HCT116 (cell line): ENCODE data around the gene MAN2B1. TPM values are rescaled to one million over a fixed set of nuclear protein-coding genes. Genes with fewer than 3 reads are reported as not detected.
A peak's percentile ranks its signal among the peaks of the same experiment; 100 is the strongest.

ENCODE experiments used
- ATAC-seq: fragments of 200-7000 bp; cut with Tn5 transposase; 2 replicates; pipeline ENCODE4 v1.9.1; 2020; ENCODE audit warnings: mild to moderate bottlenecking, moderate library complexity
- BruUV-seq: library from RNA; stranded (reverse); fragments of 400-500 nt; replicated peaks from 2 replicates; lab custom pipeline; 2021; lab: Mats Ljungman, UMichigan
- CTCF ChIA-PET: fragments of 300-600 bp; sonication (Branson Sonifier 250); formaldehyde crosslinking; loops from one replicate; lab custom pipeline; 2021; ENCODE audit warnings: antibody characterized with exemption; lab: Charles Lee
- POLR2A ChIA-PET: fragments of 300-600, 350-600 bp; sonication (Branson Sonifier 250); formaldehyde crosslinking; loops from one replicate; lab custom pipeline; 2021; ENCODE audit warnings: antibody characterized with exemption; lab: Charles Lee
- RAD21 ChIA-PET, 2 experiments: fragments of 300-600 bp; sonication (Branson Sonifier 250); formaldehyde crosslinking; loops; one replicate each; lab custom pipeline; 2023; ENCODE audit warnings: low total read pairs in 2 of 2; ENCODE audit not compliant: uncharacterized antibody in 2 of 2, unreplicated experiment in 2 of 2, low non-redundant PET in 1 of 2; lab: Charles Lee
- DNase-seq: peaks from one replicate; pipeline ENCODE4 v3.0.0-alpha.2; 2010; ENCODE audit warnings: low read depth, low spot score
- H2AFZ ChIP-seq: fragments of 200-600 bp; shearing (Covaris generic), sonication (generic); 2 replicates; pipeline ENCODE4 v1.6.1; 2017; ENCODE audit warnings: low read depth, mixed run types, mixed read lengths, antibody characterized with exemption, low read length; ENCODE audit not compliant: poor library complexity, severe bottlenecking
- H3K27ac ChIP-seq: 2 replicates; pipeline ENCODE4 v1.5.1; 2012; ENCODE audit warnings: low read depth, low read length
- H3K27me3 ChIP-seq: fragments of 200-600 bp; sonication (generic); 2 replicates; pipeline ENCODE4 v1.6.1; 2016; ENCODE audit warnings: mixed run types, low read length, mixed read lengths; ENCODE audit not compliant: insufficient read depth
- H3K36me3 ChIP-seq, 2 experiments: fragments of 200-500 bp in 1 of 2; fragments of 200-600 bp in 1 of 2; sonication (Bioruptor generic) in 1 of 2; sonication (generic) in 1 of 2; 2 replicates each; pipeline versions ENCODE4 v1.5.1 to v1.6.1; 2014 to 2016; ENCODE audit warnings: low read length in 2 of 2, inconsistent platforms in 1 of 2, mixed read lengths in 1 of 2, mixed run types in 1 of 2; ENCODE audit not compliant: insufficient read depth in 2 of 2, control insufficient read depth in 1 of 2
- H3K4me1 ChIP-seq, 2 experiments: fragments of 200-600 bp in 1 of 2; sonication (generic) in 1 of 2; 2 replicates each; pipeline versions ENCODE4 v1.5.1 to v1.6.1; 2012 to 2017; ENCODE audit warnings: low read length in 2 of 2, inconsistent platforms in 1 of 2, mild to moderate bottlenecking in 1 of 2, mixed read lengths in 1 of 2, mixed run types in 1 of 2, moderate library complexity in 1 of 2; ENCODE audit not compliant: insufficient read depth in 2 of 2, control insufficient read depth in 1 of 2
- H3K4me2 ChIP-seq: fragments of 200-600 bp; sonication (generic); 2 replicates; pipeline ENCODE4 v1.6.1; 2017; ENCODE audit warnings: mixed run types, low read length, mixed read lengths
- H3K4me3 ChIP-seq, 2 experiments: fragments of 200-600 bp in 1 of 2; sonication (generic) in 1 of 2; replicated peaks in 1 of 2; 2 replicates each; pipeline ENCODE4 v1.5.1; 2011 to 2016; ENCODE audit warnings: low read length in 2 of 2, control low read depth in 1 of 2, low read depth in 1 of 2, mild to moderate bottlenecking in 1 of 2, mixed read lengths in 1 of 2, mixed run types in 1 of 2
- H3K79me2 ChIP-seq: fragments of 200-600 bp; sonication (generic); 2 replicates; pipeline ENCODE4 v1.6.1; 2017; ENCODE audit warnings: mild to moderate bottlenecking, mixed run types, low read length, moderate library complexity, mixed read lengths; ENCODE audit not compliant: insufficient read depth
- H3K9ac ChIP-seq: fragments of 200-600 bp; sonication (generic); 2 replicates; pipeline ENCODE4 v1.6.1; 2016; ENCODE audit warnings: low read length, mixed read lengths
- H3K9me2 ChIP-seq: fragments of 200-600 bp; sonication (generic), shearing (Covaris generic); 2 replicates; pipeline ENCODE4 v1.6.1; 2017; ENCODE audit warnings: mixed run types, mild to moderate bottlenecking, moderate library complexity; ENCODE audit not compliant: insufficient read depth
- H3K9me3 ChIP-seq, 2 experiments: fragments of 200-500 bp in 1 of 2; fragments of 200-600 bp in 1 of 2; sonication (Bioruptor generic) in 1 of 2; sonication (generic) in 1 of 2; 2 replicates each; pipeline ENCODE4 v1.6.1; 2014 to 2017; ENCODE audit warnings: low read length in 2 of 2, mixed read lengths in 2 of 2, inconsistent platforms in 1 of 2, low read depth in 1 of 2, mild to moderate bottlenecking in 1 of 2, mixed run types in 1 of 2, moderate library complexity in 1 of 2; ENCODE audit not compliant: control insufficient read depth in 1 of 2, insufficient read depth in 1 of 2
- H4K20me1 ChIP-seq: fragments of 200-600 bp; sonication (generic), shearing (Covaris generic); 2 replicates; pipeline ENCODE4 v1.6.1; 2017; ENCODE audit warnings: mixed run types, mild to moderate bottlenecking, moderate library complexity; ENCODE audit not compliant: insufficient read depth
- CBX3 ChIP-seq: IDR thresholded peaks from 2 replicates; pipeline ENCODE4 v1.6.1; 2012; ENCODE audit warnings: low read depth
- CEBPB ChIP-seq: IDR thresholded peaks from 2 replicates; pipeline ENCODE4 v1.6.1; 2012; ENCODE audit warnings: low read depth
- ELF1 ChIP-seq: IDR thresholded peaks from 2 replicates; pipeline ENCODE4 v1.6.1; 2012; ENCODE audit warnings: low read depth, borderline replicate concordance
- EZH2phosphoT487 ChIP-seq: fragments of 200-600 bp; IDR thresholded peaks from 2 replicates; pipeline ENCODE4 v1.6.1; 2018; ENCODE audit warnings: antibody characterized with exemption, borderline replicate concordance
- FOSL1 ChIP-seq: IDR thresholded peaks from 2 replicates; pipeline ENCODE4 v1.6.1; 2012; ENCODE audit warnings: low read depth
- JUND ChIP-seq: IDR thresholded peaks from 2 replicates; pipeline ENCODE4 v1.6.1; 2012
- POLR2A ChIP-seq: IDR thresholded peaks from 2 replicates; pipeline ENCODE4 v1.7.0; 2011; ENCODE audit warnings: borderline replicate concordance; ENCODE audit not compliant: insufficient read depth, insufficient read length; ENCODE audit errors: extremely low read depth
- RAD21 ChIP-seq: IDR thresholded peaks from 2 replicates; pipeline ENCODE4 v1.6.1; 2012; ENCODE audit warnings: low read depth, mild to moderate bottlenecking
- SIN3A ChIP-seq: IDR thresholded peaks from 2 replicates; pipeline ENCODE4 v1.6.1; 2012; ENCODE audit warnings: low read depth
- SRF ChIP-seq: IDR thresholded peaks from 2 replicates; pipeline ENCODE4 v1.6.1; 2012; ENCODE audit warnings: low read depth
- TCF7L2 ChIP-seq: IDR thresholded peaks from 2 replicates; pipeline ENCODE4 v1.7.0; 2011; ENCODE audit warnings: borderline replicate concordance, inconsistent platforms; ENCODE audit not compliant: insufficient read depth, insufficient read length; ENCODE audit errors: extremely low read depth
- ZFX ChIP-seq: fragments of 450-650 bp; IDR thresholded peaks from 2 replicates; pipeline ENCODE4 v1.6.1; 2017
- ZNF274 ChIP-seq: fragments of 200-500 bp; sonication (Bioruptor generic); IDR thresholded peaks from 2 replicates; pipeline ENCODE4 v1.6.1; 2014; ENCODE audit warnings: mild to moderate bottlenecking, low read depth, low read length, inconsistent platforms
- intact Hi-C: fragments of 100-400 bp; cut with micrococcal nuclease; formaldehyde crosslinking; loops from 2 replicates; pipeline ENCODE4 v1.10.0; 2022
- total RNA-seq: library from RNA; stranded (reverse); gene quantifications from one replicate; pipeline ENCODE4 v1.2.1, GENCODE V29; 2021; ENCODE audit not compliant: unreplicated experiment
- TF ChIP-seq, protein P1 (sequence below): IDR thresholded peaks from 2 replicates; pipeline ENCODE4 v1.6.1; 2012
- TF ChIP-seq, protein P2 (sequence below): IDR thresholded peaks from 2 replicates; pipeline ENCODE4 v1.6.1; 2011; ENCODE audit warnings: mild to moderate bottlenecking, low read length, moderate library complexity; ENCODE audit not compliant: insufficient replicate concordance; ENCODE audit errors: extremely low read depth
- TF ChIP-seq, protein P3 (sequence below): IDR thresholded peaks from 2 replicates; pipeline ENCODE4 v1.6.1; 2012; ENCODE audit warnings: low read depth

Gene MAN2B1
- total RNA-seq, 1 experiment from 2014 or later: 48.3 TPM

- Histone ChIP-seq H3K79me2 (peaks cover 25% of the 10 kb centered on the region; the same call in 1 of the 2 replicates), H3K9me3 (no peaks in the 10 kb centered on the region), H3K9me2 (no peaks in the 10 kb centered on the region), H2AFZ (no peak overlapping the region), H3K4me2 (peak overlapping the region; percentile 92), H3K4me3 (peak overlapping the region; percentile 61 to 84), H3K27me3 (no peaks in the 10 kb centered on the region), H3K4me1 (peaks cover 19 to 36% of the 10 kb centered on the region in 2 experiments), H4K20me1 (no peaks in the 10 kb centered on the region), H3K27ac (peak overlapping the region; percentile 58), H3K36me3 (peaks cover 0 to 10% of the 10 kb centered on the region in 2 experiments; a peak in 2 of 4 replicates), H3K9ac (peak overlapping the region; percentile 76)
- CTCF ChIA-PET: interaction anchor here (1.2 kb wide), 1 partner anchor 55 kb away, joined by 3 read pairs; no protein-coding TSS in a partner anchor
- TF ChIP-seq EZH2phosphoT487: no peak
- TF ChIP-seq, protein P1, sequence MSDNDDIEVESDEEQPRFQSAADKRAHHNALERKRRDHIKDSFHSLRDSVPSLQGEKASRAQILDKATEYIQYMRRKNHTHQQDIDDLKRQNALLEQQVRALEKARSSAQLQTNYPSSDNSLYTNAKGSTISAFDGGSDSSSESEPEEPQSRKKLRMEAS: no peak
- no peak for TF ChIP-seq ZNF274
- no peak for TF ChIP-seq SIN3A
- no peak for TF ChIP-seq ZFX
- TF ChIP-seq ELF1: no peak
- no peak for TF ChIP-seq CEBPB
- TF ChIP-seq RAD21: no peak
- TF ChIP-seq POLR2A: no peak
- no TSS peak for BruUV-seq
- DNase-seq: no peak
- no peak for ATAC-seq
- intact Hi-C loops: loop anchor here (5.0 to 10.0 kb wide), 2 partner anchors 53 to 741 kb away; partner anchors contain the start of genes ZNF490, ZNF700 and ZNF791
- RAD21 ChIA-PET: no interaction called here
- POLR2A ChIA-PET: no interaction called here
Observed at GRCh38 chr19:12665671-12666264, 774 bp downstream of the MAN2B1 start.

- no TSS peak for BruUV-seq
- no peaks in the 10 kb centered on the region for H3K9me3 ChIP-seq
- ATAC-seq (no peak), DNase-seq (no peak)
- intact Hi-C loops: loop anchor here (5.0 to 10.0 kb wide), 2 partner anchors 53 to 740 kb away; partner anchors contain the start of genes ZNF490, ZNF700 and ZNF791
- CTCF ChIA-PET: no interaction called here
- H3K79me2 ChIP-seq: peaks cover 20% of the 10 kb centered on the region; the same call in 1 of the 2 replicates
- H4K20me1 ChIP-seq: no peaks in the 10 kb centered on the region
- POLR2A ChIA-PET: no interaction called here
- H3K27ac ChIP-seq: no peak overlapping the region
- H3K4me3 ChIP-seq: no peak overlapping the region
- no peak overlapping the region for H2AFZ ChIP-seq
- H3K36me3 ChIP-seq: peaks cover 0 to 10% of the 10 kb centered on the region in 2 experiments; a peak in 2 of 4 replicates
- RAD21 ChIA-PET: no interaction called here
- H3K4me2 ChIP-seq: 0 out of 2 replicates have a peak overlapping the region, but pooled peaks have one; percentile 92
- H3K27me3 ChIP-seq: no peaks in the 10 kb centered on the region
- peaks cover 14 to 31% of the 10 kb centered on the region in 2 experiments for H3K4me1 ChIP-seq
- H3K9me2 ChIP-seq: no peaks in the 10 kb centered on the region
- H3K9ac ChIP-seq: no peak overlapping the region
- TF ChIP-seq SRF (no peak), FOSL1 (no peak), RAD21 (no peak), CEBPB (no peak), JUND (no peak), TCF7L2 (no peak), ZFX (no peak), CBX3 (no peak)
- TF ChIP-seq, protein P2, sequence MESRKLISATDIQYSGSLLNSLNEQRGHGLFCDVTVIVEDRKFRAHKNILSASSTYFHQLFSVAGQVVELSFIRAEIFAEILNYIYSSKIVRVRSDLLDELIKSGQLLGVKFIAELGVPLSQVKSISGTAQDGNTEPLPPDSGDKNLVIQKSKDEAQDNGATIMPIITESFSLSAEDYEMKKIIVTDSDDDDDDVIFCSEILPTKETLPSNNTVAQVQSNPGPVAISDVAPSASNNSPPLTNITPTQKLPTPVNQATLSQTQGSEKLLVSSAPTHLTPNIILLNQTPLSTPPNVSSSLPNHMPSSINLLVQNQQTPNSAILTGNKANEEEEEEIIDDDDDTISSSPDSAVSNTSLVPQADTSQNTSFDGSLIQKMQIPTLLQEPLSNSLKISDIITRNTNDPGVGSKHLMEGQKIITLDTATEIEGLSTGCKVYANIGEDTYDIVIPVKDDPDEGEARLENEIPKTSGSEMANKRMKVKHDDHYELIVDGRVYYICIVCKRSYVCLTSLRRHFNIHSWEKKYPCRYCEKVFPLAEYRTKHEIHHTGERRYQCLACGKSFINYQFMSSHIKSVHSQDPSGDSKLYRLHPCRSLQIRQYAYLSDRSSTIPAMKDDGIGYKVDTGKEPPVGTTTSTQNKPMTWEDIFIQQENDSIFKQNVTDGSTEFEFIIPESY: no peak
- TF ChIP-seq, protein P3, sequence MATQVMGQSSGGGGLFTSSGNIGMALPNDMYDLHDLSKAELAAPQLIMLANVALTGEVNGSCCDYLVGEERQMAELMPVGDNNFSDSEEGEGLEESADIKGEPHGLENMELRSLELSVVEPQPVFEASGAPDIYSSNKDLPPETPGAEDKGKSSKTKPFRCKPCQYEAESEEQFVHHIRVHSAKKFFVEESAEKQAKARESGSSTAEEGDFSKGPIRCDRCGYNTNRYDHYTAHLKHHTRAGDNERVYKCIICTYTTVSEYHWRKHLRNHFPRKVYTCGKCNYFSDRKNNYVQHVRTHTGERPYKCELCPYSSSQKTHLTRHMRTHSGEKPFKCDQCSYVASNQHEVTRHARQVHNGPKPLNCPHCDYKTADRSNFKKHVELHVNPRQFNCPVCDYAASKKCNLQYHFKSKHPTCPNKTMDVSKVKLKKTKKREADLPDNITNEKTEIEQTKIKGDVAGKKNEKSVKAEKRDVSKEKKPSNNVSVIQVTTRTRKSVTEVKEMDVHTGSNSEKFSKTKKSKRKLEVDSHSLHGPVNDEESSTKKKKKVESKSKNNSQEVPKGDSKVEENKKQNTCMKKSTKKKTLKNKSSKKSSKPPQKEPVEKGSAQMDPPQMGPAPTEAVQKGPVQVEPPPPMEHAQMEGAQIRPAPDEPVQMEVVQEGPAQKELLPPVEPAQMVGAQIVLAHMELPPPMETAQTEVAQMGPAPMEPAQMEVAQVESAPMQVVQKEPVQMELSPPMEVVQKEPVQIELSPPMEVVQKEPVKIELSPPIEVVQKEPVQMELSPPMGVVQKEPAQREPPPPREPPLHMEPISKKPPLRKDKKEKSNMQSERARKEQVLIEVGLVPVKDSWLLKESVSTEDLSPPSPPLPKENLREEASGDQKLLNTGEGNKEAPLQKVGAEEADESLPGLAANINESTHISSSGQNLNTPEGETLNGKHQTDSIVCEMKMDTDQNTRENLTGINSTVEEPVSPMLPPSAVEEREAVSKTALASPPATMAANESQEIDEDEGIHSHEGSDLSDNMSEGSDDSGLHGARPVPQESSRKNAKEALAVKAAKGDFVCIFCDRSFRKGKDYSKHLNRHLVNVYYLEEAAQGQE: no peak
Observed at GRCh38 chr19:12665281-12665573, 1.3 kb downstream of the MAN2B1 start.
